Activated CD4-positive, alpha-beta T cell treated with anti-CD3 and anti-CD28 coated beads, Interleukin-2, amount 50 U/mL, for 1 hour (primary cell): ENCODE results near the gene PTPMT1.

Experiments
- DNase-seq: peaks from one replicate; pipeline ENCODE4 v3.0.0-alpha.2; 2020

PTPMT1 gene

DNA sequence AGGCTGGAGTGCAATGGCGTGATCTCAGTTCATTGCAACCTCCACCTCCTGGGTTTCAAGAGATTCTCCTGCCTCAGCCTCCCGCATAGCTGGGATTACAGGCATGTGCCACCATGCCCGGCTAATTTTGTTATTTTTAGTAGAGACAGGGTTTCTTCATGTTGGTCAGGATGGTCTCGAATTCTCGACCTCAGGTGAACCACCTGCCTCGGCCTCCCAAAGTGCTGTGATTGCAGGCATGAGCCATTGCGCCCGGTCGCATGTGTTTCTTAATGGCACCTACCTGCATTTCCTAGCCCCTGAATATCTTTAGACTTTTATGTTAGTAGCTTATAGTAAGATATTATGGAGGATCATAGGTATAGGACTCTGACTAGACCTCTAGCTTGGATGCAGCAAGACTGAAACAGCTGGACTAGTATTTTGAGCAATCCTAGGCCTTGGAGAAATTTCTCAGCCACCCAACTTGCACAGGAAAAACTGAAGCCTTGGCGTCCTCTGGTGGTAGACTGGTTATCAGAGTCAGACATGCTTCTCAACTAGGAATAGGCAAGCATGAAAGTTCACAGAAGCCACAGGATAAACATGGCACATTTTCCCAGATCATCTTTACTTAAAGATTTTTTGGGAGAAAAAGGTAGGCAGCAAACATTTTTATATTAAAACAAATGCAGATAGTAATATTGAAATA lies 51.5 kb downstream of the PTPMT1 start:
- no peak for DNase-seq

- no peak for DNase-seq
Observed at GRCh38 chr11:47617417-47617809, 52.0 kb downstream of the PTPMT1 start.

DNA sequence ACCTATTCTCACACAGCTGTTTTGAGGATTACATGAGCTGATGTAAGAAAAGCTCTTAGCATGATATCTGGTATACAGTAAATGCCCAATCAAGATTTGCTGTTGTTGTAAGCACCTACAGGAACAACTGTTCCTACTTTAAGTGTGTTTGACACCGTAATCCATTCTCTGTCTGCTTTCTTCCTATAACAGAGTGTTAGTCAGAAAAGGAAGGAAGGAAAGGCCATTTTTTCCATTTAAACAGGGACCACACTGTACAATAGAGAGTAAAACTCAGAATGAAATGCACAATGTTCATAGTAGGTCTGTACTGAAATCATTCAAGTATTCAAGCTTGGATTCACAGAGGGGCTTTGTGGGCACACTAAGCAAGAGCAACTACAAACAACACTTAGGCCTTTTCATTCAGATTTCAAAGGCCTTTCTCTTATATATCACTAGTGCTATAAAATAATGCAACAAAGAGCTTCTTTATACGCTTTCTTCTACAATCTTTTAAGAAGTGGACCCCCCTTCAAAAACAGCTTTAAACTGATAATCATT lies 55.5 kb downstream of the PTPMT1 start:
- DNase-seq = no peak
